AG08395 (cell line): Measurements from ENCODE around the gene DDX20.

Source experiments
- DNase-seq: peaks from one replicate; pipeline ENCODE4 v3.0.0; 2012; ENCODE audit warnings: mixed read lengths, low spot score

DDX20 gene, protein sequence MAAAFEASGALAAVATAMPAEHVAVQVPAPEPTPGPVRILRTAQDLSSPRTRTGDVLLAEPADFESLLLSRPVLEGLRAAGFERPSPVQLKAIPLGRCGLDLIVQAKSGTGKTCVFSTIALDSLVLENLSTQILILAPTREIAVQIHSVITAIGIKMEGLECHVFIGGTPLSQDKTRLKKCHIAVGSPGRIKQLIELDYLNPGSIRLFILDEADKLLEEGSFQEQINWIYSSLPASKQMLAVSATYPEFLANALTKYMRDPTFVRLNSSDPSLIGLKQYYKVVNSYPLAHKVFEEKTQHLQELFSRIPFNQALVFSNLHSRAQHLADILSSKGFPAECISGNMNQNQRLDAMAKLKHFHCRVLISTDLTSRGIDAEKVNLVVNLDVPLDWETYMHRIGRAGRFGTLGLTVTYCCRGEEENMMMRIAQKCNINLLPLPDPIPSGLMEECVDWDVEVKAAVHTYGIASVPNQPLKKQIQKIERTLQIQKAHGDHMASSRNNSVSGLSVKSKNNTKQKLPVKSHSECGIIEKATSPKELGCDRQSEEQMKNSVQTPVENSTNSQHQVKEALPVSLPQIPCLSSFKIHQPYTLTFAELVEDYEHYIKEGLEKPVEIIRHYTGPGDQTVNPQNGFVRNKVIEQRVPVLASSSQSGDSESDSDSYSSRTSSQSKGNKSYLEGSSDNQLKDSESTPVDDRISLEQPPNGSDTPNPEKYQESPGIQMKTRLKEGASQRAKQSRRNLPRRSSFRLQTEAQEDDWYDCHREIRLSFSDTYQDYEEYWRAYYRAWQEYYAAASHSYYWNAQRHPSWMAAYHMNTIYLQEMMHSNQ

DNA sequence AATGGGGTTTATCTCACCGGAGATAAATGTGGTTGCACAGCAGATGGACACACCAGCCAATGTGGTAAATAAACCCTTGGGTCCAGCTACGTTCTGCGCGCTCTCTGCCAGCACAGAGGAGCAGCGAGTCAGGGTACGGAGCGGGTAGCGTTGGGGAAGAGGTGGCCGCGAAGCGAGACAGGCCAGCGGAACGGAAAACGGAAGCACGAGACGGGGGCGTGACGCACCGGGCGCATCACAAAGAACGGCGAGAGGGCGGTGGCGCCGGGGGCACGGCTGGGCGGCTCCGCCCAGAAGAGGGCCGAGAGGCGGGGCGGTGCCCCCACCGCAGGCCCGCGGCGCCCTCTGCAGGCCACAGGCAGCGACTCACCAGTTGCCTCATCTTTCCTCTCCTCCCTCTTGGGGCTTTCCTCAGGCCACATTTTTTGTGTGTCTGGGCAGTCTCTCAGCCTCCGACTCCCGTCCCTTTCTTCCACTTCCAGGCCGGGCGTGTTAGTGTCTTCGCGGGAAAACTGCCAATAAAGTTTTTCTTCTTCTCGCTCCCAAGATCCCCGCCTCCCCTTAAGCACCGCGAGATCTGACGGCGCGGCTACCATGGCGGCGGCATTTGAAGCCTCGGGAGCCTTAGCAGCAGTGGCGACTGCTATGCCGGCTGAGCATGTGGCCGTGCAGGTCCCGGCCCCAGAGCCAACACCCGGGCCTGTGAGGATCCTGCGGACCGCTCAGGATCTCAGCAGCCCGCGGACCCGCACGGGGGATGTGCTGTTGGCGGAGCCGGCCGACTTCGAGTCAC, at the start of gene DDX20:
DDX20 (plus strand) TSS at position 571 of the 793 bp plus-strand sequence; CDS start at position 595, 24 bp downstream.
- peak; percentile 96 for DNase-seq

DNA sequence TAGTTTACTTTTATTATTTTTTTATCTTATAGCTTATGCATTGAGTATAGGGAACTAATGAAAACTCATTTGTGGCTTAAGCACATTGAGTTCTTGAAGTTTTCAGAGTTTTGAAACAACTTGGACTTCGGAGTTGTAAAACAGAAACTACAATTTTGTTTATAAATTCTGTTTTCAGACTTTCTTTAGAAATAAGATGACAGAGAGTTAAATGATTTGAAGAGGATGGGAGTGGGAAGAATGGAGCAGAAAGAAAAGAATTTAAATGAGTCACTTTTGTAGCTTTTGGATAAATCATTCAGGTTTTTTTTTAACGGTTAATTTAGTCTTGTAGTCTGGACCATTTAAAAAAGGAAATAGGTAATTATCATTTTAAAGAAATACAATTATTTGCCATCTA, 48.8 kb upstream of the DDX20 start:
- peak; percentile 25 for DNase-seq

DNA sequence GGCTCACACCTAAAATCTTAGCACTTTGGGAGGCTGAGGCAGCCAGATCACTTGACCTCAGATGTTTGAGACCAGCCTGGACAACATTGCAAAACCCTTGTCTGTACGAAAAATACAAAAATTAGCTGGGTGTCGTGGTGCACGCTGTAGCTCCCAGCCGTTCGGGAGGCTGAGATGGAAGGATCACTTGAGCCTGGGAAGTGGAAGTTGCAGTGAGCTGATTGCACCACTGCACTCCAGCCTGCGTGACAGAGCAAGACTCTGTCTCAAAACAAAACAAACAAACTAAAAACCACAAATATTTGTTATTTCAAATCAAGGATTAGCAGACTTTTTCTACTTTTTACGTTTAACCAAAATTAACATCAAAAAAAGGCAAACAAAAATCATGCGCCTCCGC, 47.8 kb upstream of the DDX20 start:
- DNase-seq = no peak

DNA sequence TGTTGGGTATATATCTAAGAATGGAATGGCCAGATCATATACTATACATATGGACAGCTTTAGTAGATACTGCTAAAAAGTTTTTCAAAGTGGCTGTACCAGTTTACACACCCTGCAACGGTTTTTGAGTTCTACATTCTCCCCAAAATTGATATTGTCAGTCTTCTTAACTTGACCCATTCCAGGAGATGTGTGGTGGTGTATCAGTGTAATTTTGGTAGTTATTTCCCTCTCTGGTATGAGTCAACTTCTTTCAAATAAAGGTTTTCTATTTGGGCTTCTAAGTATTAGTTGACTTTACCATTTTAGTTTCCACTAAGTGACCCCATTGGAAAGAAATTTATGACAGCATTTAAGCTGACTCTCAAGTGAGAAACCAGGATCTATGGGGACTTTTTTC, 45.7 kb upstream of the DDX20 start:
- no peak for DNase-seq

DNA sequence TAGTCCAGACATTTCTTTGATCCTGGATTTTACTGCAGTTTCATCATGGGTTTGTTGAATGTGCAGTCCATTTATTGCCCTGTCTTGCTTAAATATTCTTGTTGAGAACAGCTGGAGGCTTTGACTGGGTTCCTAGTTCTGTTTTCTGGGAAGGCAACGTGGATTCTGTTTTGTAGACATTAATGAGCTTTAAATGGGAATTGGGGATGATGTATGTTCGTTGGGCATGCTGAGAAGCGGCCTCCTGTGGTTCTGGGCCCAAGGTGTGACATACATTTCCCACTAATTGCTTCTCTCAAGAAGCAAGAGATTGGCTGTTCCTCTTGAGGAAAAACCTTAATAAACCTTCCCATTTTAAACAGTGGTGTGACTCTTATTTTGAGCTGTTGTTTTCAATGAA, 39.4 kb upstream of the DDX20 start:
- no peak for DNase-seq

DNA sequence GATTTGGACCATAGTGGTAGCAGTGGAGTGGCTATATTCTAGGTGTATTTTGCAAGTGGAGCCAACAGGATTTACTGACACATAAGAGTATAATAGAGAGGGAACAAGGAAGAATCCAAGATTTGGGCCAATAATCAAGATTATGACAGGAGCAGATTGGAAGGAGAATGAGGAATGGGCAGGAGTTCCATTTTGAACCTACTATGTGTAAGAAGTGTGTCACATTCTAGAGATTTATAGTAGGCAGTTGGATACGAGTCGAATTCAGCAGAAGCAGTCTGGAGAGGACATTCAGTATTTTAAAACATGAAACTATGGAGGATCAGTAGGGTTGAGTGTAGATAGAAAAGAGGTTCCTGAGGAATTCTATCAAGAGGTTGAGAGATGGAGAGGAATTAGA, 38.3 kb upstream of the DDX20 start:
- DNase-seq = no peak

DNA sequence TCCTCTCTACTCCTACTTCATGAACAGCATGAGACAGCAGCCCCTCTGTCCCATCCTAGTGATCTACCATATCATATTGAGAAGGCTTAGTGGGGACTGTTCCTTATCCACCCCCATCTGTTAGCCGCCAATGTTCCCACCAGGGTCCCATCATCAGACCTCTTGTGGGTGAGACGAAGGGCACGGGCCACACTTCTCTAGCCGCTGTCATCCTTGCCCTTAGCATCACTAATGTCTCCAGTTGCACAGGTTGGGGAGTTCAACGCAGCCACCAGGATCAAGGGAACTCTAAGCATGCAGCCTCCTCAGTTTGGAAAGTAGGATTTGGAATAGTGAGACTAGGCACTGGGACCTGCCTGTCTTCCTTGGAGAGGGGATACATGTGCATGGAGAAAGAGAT, 36.6 kb upstream of the DDX20 start:
- DNase-seq = no peak

DNA sequence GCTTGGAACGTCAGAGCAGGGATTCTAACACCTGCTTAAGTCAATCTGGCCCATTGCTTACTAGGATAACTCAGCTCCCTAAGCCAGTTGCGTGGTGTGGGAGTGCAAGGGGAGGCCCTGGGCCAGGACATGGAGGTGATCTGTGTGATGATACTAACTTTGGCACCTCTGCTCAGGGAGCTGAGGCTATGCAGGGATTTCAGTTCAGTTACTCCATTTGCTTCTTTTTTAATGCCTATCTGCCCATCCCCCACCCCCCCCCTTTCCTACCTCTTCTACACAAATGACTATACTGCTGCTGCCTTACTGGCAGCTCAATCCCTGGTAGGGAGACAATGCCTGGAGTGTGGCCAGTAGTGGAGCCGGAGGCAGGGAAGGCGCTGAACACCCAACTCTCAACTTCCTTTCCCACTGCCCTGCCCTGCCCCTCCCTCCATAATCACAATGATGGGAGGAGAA, 36.0 kb upstream of the DDX20 start:
- no peak for DNase-seq

DNA sequence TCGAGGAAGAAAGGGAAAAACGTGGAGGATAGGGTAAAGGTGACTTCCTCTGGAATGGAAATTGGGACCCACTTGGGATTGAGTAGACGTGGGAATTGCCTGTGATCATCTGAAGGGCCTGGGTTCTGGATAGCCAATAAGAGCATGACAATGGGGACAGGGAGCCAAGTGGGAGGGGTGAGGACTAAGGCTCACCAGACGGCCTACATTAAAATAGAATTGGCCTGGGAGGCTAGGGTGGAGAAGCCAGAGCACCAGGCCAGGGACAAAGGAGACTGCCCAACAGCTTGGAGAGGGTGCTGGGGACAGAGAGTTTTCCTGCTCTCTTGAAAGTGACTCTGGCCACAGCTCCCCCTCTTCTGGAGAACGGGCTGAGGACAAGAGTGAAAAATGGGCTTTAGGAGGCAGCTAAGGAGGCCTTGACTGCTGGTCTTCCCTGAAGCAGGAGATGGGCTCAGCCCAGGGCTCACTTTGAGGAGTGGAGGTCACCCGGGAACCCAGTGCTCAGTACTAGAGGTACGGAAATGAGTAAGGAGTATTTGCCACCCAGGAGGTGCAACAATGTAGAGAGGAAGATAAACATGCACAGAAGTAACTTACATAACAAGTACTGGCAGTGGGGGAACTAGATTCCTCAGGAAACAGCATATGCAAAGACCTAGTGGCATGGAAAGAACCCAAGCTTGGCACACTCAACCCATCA, 35.3 kb upstream of the DDX20 start:
- DNase-seq = no peak

DNA sequence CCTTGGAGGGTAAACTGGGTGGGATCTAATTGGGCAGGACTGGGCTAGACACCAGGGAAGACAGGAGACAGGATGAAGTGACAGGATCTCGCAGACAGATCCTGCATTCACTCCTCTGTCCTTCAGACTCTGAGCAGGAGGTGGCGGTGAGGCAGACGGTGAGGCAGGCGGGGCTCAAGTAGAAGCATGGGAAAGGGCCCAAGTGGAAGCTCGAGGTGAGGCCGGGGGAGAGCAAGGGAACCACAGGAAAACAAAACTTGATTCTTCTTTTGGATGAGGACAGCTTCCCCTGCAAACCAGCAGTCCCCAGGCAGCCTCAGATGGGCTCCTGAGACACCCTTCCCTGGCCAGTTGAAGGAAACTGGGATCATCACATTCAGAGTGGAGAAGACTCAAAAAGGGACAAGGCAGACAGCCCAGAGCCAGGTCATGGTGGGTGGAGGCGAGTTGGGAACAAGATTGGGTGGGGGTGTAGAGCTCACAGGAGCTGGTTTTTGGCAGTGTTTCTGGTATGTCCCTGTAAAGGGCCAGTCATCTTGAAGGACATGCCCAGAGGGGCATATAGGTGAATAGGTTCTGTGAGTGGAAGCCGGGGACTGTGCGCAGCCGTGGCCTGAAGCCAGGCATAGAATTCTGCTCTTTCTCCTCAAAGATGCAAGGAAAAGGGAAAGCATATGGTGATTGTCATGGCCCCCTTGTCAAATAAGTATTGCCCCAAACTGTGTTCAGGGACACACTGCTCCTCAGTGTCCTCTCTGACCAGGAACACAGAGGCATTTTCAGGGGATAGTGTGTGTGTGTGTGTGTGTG, 34.5 kb upstream of the DDX20 start:
- DNase-seq = no peak

DNA sequence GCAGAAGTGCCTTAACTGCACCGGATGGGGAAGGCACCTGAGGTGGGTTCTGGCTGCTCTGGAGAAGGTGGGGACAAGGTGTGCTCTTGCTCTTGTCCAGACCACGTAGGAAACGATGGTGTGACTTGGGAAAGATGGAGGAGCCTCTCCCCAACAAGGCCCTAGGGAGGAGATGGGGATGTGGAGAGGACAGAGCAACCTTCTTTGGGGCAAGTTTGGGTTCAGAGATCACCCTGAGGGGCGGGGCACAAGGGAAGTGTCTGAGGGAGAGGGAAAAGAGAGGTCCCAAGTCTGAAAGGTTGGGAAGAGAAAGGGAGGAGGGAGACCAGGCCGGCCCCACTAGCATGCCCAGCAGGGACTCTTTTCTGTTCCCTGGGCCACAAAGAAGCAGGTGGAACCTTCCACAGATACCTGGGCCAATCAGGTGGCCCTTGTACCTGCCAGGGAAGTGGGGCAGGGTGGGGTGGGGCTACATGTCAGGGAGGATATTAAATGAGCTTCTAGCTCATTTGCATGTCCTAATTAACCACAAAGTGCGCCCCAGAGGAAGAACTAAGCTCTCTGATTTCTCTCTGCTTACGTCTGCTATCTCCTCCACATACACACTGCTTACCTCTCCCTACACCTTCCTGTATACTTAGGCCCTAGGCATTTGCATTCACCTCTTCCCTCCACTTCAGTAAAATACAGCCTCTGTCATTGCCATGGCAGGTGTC, 32.5 kb upstream of the DDX20 start:
- DNase-seq = no peak

DNA sequence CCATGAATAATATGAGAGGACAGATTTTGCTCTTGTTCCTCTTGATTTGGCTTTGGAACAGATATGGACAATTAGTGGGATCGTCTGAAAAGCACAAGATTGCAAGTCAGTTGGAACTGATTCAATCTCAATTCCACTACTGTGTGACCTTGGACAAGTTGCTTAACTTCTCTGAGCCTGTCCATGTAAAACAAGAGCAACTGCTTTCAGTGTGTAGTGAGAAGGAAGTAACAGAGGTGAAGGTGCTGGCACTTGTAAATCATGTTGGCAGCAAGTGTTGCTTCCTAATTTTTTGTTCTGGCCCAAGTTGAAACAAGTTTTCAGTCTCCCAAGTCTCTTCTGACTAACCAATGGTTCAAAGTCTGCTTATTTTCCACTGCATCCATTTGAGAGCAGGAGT, 31.8 kb upstream of the DDX20 start:
- DNase-seq = no peak

DNA sequence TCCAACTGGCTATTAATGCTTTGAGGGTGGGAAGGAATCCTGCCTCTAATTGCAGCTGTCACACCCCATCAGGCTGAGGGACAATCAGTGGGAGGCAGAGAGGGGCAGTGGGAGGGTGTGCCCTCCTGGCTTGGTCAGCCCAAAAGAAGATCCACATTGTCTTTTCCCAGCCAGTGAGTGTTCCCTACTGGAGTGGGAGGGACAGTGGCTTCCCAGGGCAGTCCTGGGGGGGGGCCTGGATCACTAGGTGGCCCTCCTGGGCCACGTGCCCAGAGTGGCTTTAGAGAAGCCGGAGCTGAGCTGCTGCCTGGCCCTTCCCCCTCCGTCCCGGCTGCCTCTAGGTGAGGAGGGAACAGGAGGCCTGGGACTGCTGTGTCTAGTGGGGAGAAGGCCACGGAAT, 30.5 kb upstream of the DDX20 start:
- DNase-seq = no peak

DNA sequence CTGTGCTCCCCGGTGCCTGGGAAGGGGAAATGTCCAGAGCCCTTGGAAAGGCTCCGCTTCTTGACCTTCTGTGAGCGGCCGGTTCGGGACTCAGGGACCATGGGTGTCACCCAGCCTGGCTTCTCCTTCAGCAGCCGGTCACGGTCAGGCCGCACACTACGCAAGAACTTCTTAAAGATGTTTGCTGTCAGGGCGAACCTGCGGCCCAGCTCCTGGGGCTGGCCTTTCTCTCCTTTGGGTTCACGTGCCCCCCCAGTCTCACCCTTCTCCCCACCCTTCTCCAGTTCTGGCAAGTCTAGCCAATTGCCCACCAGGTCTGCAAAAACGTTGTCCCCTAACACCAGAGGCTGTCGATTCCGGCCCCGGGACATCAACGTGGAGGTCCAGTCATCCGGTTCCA, 28.6 kb upstream of the DDX20 start:
- no peak for DNase-seq

DNA sequence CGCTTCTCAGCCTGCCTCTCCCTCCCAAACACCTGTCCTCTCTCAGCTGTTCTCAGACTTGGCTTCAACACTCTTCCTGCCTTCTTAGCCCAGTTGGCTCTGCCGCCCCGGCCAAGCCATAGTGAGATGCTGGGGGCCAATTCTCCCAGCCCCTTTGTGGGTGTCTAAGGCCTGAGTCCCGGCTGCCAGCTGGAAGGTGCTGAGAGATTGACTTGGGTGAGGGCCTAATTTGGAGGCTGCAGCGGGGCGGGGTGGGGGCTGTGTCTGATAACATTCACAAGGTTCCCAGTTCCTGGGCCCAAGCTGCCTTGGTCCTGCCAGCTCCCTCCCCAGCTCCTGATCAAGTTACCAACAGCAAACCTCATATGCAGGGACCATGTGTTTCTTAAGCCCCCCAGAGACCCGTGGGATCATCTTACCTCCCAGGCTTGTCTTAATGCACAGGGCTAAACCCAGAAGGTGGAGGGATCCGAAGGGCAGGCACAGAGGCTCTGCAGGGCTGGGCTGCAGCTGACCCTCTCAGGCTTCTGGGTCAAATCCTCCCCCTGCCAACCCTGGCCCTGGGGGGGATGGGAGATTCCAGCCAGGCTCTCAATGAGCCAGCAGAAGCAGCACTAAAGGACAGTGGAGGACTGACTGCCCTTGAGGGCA, 26.3 kb upstream of the DDX20 start:
- DNase-seq = no peak

DNA sequence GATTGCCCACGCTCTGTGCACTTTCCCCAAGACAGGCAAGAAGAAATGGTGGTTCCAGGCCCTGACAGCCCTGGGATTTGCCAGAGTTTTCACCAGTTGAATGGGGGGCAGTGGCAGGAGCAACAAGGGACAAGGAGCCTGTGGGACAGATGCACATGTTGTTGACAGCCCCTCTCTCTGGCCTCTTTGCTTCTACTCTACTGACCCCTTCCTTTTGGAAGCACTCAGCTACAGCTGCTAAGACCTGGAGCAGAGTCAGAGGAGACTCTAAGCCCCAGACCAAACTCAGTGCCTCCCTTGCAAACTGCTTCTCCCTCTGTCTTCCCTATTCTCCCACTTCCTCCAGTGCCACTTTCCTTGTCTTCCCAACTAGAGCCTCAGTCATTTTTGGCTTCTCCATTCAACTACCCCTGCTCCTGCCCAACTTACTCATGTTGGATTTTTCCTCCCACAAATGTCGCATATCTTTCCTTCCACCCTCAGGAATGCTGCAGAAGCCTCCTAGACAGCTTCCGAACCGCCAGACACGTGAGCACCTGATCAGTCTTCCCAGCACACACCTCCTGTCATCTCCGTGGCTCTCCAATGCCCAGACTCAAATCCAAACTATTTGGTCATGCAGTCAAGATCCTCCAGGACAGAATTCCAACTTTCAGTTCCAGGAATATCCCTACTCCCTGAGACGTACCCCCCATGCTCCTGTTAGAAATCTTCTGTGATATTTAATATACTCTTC, 25.6 kb upstream of the DDX20 start:
- no peak for DNase-seq

DNA sequence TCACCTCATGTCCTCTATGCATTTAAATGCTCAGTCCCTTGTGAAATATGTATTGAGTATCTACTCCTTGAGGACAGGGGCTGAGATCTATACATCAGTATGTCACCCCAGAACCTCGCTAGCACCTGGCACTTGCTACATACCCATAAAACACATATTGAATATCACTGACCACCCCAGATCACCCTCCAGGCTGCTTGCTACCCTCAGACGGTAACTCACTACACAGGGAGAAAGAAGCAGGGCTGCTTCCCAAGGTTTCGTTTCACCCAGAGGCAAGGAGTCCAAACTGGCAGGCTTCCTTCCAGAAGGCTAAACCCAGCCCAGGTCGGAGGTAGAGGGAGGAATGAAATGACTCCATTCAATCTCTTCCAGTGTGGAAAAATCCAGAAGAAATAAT, 25.0 kb upstream of the DDX20 start:
- DNase-seq = no peak

DNA sequence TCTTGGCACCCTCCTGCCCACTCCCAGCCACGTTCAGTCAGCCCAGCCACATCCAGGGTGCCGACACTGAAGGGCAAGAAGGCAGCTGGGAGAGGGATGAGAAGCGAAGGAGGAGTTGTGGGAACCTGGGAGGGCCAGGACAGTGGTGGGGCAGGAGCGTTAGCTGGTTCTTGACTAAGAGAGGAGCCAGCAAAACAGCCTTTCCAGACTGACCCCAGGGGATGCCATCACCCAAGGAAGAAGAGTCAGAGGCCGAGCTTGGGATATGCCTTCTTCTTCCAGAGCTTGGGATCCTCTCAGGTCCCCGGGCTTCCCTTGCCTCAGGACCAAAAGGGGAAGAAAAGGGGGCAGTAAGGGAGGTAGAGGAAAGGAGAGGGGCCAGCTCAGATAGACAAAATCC, 23.7 kb upstream of the DDX20 start:
- DNase-seq = no peak

DNA sequence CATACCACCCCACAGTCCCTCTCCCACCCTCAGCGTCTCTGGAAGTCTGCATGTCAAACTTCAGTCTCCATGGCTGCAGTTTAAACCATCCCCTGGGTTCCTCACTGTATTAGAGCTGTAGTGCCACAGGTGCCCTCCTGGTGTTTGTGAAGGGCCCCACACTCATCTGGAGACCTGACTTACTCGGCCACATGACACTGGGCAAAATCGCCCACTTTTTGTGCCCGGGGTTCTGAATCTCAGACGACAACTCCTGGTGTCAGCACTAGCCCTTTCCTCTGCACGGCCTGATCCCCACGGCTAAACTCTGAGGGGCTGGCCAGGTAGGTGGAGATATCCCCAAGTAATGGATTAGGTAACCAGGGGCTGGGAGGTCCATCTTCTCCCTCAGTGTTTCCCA, 23.0 kb upstream of the DDX20 start:
- no peak for DNase-seq
